ENCODE measurements around the gene DNAH14. TPM values are rescaled to one million over a fixed set of nuclear protein-coding genes. Genes with fewer than 3 reads are reported as not detected.

Gene DNAH14
- polyA plus RNA-seq, 1 donor from 2014 or later = 24.9 TPM

DNA sequence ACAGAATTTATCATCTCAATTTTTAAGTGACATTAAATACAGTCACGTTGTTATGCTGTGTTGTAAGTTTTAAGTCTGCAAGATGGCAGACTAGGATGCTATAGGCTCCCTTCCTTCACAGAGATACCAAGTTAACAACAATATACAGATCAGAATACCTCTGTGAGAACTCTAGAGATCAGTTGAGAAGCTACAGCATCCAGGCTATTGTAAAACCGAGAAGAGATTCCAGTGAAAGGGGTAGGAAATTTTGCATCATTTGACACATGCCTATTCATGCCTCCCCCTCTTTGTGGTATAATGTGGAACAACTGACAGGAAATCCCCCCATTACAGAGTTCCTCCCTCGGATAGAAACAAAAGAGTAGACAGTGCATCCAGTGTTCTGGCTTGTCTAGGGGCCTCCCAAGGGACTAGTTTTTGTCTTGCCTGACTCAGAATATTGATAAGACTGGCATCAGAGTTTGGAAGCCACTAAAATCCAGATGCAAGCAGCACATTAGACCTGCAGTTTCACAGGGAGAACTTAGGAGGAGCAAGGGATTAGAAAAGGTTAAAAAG is 417.7 kb downstream of the DNAH14 start:
- Histone ChIP-seq H3K9ac (ENCODE audit: low read length) (no peak overlapping the region), H2AFZ (ENCODE audit: low read depth, low read length) (no peak overlapping the region), H3K9me2 (ENCODE audit: insufficient read depth, low read length) (no peaks in the 10 kb centered on the region), H3F3A (ENCODE audit: insufficient read depth, low read length, poor library complexity, severe bottlenecking) (no peaks in the 10 kb centered on the region), H3K27ac (ENCODE audit: low read length) (no peak overlapping the region), H3K4me2 (ENCODE audit: low read length) (no peak overlapping the region), H3K27me3 (ENCODE audit: insufficient read depth, low read depth, low read length) (no peaks in the 10 kb centered on the region), H3K36me3 (ENCODE audit: insufficient read depth, low read length) (no peaks in the 10 kb centered on the region), H3K9me3 (ENCODE audit: low read length) (no peaks in the 10 kb centered on the region), H3K4me3 (ENCODE audit: low read length) (no peak overlapping the region), H4K20me1 (ENCODE audit: insufficient read depth) (no peaks in the 10 kb centered on the region), H3K79me2 (replicated peaks; ENCODE audit: insufficient read depth, low read length) (no peaks in the 10 kb centered on the region)
- TF ChIP-seq EP300 (conservative IDR thresholded peaks at IDR 0.05; ENCODE audit: poor library complexity, severe bottlenecking) (no peak), MXI1 (conservative IDR thresholded peaks at IDR 0.05; ENCODE audit: poor library complexity, severe bottlenecking) (no peak)

DNA sequence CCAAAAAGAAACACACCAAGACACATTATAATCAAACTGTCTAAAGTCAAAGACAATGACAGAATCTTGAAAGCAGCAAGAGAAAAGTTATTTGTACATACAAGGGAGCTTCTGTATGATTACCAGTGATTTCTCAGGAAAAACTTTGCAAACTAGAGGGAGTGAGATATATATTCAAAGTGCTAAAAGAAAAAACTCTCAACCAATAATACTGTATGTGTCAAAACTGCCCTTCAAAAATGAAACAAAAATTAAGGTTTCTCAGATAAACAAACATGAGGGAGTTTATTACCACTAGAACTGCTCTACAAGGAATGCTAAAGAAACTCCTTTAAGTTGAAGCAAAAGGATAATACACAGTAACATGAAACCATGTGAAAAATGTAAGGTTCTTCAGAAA is 418.9 kb downstream of the DNAH14 start:
- no peak overlapping the region for H3K9ac ChIP-seq (ENCODE audit: low read length)
- H3K27ac ChIP-seq (ENCODE audit: low read length) = no peak overlapping the region
- no peaks in the 10 kb centered on the region for H3K9me2 ChIP-seq (ENCODE audit: insufficient read depth, low read length)
- H3K9me3 ChIP-seq (ENCODE audit: low read length) = no peaks in the 10 kb centered on the region
- H4K20me1 ChIP-seq (ENCODE audit: insufficient read depth) = no peaks in the 10 kb centered on the region
- H3F3A ChIP-seq (ENCODE audit: insufficient read depth, low read length, poor library complexity, severe bottlenecking) = no peaks in the 10 kb centered on the region
- no peaks in the 10 kb centered on the region for H3K36me3 ChIP-seq (ENCODE audit: insufficient read depth, low read length)
- TF ChIP-seq, protein P1, sequence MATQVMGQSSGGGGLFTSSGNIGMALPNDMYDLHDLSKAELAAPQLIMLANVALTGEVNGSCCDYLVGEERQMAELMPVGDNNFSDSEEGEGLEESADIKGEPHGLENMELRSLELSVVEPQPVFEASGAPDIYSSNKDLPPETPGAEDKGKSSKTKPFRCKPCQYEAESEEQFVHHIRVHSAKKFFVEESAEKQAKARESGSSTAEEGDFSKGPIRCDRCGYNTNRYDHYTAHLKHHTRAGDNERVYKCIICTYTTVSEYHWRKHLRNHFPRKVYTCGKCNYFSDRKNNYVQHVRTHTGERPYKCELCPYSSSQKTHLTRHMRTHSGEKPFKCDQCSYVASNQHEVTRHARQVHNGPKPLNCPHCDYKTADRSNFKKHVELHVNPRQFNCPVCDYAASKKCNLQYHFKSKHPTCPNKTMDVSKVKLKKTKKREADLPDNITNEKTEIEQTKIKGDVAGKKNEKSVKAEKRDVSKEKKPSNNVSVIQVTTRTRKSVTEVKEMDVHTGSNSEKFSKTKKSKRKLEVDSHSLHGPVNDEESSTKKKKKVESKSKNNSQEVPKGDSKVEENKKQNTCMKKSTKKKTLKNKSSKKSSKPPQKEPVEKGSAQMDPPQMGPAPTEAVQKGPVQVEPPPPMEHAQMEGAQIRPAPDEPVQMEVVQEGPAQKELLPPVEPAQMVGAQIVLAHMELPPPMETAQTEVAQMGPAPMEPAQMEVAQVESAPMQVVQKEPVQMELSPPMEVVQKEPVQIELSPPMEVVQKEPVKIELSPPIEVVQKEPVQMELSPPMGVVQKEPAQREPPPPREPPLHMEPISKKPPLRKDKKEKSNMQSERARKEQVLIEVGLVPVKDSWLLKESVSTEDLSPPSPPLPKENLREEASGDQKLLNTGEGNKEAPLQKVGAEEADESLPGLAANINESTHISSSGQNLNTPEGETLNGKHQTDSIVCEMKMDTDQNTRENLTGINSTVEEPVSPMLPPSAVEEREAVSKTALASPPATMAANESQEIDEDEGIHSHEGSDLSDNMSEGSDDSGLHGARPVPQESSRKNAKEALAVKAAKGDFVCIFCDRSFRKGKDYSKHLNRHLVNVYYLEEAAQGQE (IDR thresholded peaks at IDR 0.05; ENCODE audit: borderline replicate concordance) = no peak
- TF ChIP-seq, protein P2, sequence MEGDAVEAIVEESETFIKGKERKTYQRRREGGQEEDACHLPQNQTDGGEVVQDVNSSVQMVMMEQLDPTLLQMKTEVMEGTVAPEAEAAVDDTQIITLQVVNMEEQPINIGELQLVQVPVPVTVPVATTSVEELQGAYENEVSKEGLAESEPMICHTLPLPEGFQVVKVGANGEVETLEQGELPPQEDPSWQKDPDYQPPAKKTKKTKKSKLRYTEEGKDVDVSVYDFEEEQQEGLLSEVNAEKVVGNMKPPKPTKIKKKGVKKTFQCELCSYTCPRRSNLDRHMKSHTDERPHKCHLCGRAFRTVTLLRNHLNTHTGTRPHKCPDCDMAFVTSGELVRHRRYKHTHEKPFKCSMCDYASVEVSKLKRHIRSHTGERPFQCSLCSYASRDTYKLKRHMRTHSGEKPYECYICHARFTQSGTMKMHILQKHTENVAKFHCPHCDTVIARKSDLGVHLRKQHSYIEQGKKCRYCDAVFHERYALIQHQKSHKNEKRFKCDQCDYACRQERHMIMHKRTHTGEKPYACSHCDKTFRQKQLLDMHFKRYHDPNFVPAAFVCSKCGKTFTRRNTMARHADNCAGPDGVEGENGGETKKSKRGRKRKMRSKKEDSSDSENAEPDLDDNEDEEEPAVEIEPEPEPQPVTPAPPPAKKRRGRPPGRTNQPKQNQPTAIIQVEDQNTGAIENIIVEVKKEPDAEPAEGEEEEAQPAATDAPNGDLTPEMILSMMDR (IDR thresholded peaks at IDR 0.05; ENCODE audit: poor library complexity, severe bottlenecking) = no peak
- TF ChIP-seq TAF1 (IDR thresholded peaks at IDR 0.05; ENCODE audit: low read depth) = no peak
- no peak for TF ChIP-seq RAD21 (conservative IDR thresholded peaks at IDR 0.05)
- TF ChIP-seq EZH2 (IDR thresholded peaks at IDR 0.05; ENCODE audit: borderline replicate concordance, insufficient read depth, low read length, poor library complexity, severe bottlenecking) = no peak
- no peak for TF ChIP-seq MXI1 (conservative IDR thresholded peaks at IDR 0.05; ENCODE audit: poor library complexity, severe bottlenecking)
- no peak for TF ChIP-seq EP300 (conservative IDR thresholded peaks at IDR 0.05; ENCODE audit: poor library complexity, severe bottlenecking)
- TF ChIP-seq SMC3 (conservative IDR thresholded peaks at IDR 0.05; ENCODE audit: poor library complexity) = no peak
- H3K4me2 ChIP-seq (ENCODE audit: low read length) = no peak overlapping the region
- no peak overlapping the region for H2AFZ ChIP-seq (ENCODE audit: low read depth, low read length)
- no peaks in the 10 kb centered on the region for H3K79me2 ChIP-seq (replicated peaks; ENCODE audit: insufficient read depth, low read length)
- no peak overlapping the region for H3K4me3 ChIP-seq (ENCODE audit: low read length)
- H3K27me3 ChIP-seq (ENCODE audit: insufficient read depth, low read depth, low read length) = no peaks in the 10 kb centered on the region

DNA sequence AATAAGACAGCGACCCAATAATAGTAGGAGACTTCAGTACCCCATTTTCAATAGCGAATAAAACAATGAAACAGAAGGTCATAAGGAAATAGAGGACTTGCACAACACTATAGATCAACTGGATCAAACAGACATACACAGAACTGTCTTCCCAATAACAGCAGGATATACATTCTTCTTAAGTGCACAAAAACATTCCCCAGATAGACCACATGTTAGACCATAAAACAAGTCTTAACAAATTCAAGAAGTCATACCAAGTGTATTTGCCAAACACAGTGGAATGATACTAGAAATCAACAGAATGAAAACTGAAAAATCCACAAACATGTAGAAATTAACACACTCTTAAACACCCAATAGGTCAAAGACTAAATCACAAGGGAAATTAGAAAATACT is 420.4 kb downstream of the DNAH14 start:
- Histone ChIP-seq H3K4me2 (ENCODE audit: low read length) (no peak overlapping the region), H2AFZ (ENCODE audit: low read depth, low read length) (no peak overlapping the region), H3K79me2 (replicated peaks; ENCODE audit: insufficient read depth, low read length) (no peaks in the 10 kb centered on the region), H3F3A (ENCODE audit: insufficient read depth, low read length, poor library complexity, severe bottlenecking) (no peaks in the 10 kb centered on the region), H4K20me1 (ENCODE audit: insufficient read depth) (no peaks in the 10 kb centered on the region), H3K27me3 (ENCODE audit: insufficient read depth, low read depth, low read length) (no peaks in the 10 kb centered on the region), H3K9me3 (ENCODE audit: low read length) (no peaks in the 10 kb centered on the region), H3K9ac (ENCODE audit: low read length) (no peak overlapping the region), H3K36me3 (ENCODE audit: insufficient read depth, low read length) (no peaks in the 10 kb centered on the region), H3K9me2 (ENCODE audit: insufficient read depth, low read length) (no peaks in the 10 kb centered on the region), H3K27ac (ENCODE audit: low read length) (no peak overlapping the region), H3K4me3 (ENCODE audit: low read length) (no peak overlapping the region)
- no peak for TF ChIP-seq RAD21 (conservative IDR thresholded peaks at IDR 0.05)
- no peak for TF ChIP-seq POLR2AphosphoS5 (IDR thresholded peaks at IDR 0.05)
